ENCODE data around the gene KCNQ1.

KCNQ1 gene

DNA sequence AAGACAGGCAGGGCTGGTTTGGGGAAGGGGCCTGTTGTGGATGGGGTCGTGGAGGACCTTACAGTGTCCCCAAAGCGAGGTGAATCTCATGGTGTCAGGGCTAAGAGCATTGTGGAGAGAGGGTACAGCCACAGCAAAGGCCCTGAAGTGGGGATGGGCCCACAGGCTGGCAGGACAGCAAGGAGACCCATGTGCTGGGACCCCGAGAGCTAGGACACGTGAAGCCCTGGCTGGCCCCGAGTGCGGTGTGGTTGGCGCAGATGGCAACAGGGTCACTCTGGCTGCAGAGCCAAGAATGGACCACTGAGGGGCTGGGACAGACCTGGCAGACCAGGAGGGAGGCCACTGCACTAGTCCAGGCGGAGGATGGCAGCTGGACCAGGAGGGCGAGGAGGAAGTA lies 285.0 kb downstream of the KCNQ1 start:
- ATAC-seq = no peak
- TF ChIP-seq BACH2 (CRISPR knock-in tag; IDR thresholded peaks at IDR 0.05; ENCODE audit: borderline replicate concordance) = no peak
- no peak for TF ChIP-seq ZC3H10 (CRISPR knock-in tag; IDR thresholded peaks at IDR 0.05)
- TF ChIP-seq ARNTL (CRISPR knock-in tag; IDR thresholded peaks at IDR 0.05; ENCODE audit: borderline replicate concordance, low read depth) = no peak
- no peak for TF ChIP-seq ZNF70 (CRISPR knock-in tag; IDR thresholded peaks at IDR 0.05)
- no peak for TF ChIP-seq TOX (CRISPR knock-in tag; IDR thresholded peaks at IDR 0.05; ENCODE audit: borderline replicate concordance)
- TF ChIP-seq ISL1 (CRISPR knock-in tag; IDR thresholded peaks at IDR 0.05) = no peak
- TF ChIP-seq SNAI2 (CRISPR knock-in tag; IDR thresholded peaks at IDR 0.05) = no peak
- no peak for TF ChIP-seq ZFP3 (CRISPR knock-in tag; IDR thresholded peaks at IDR 0.05)

DNA sequence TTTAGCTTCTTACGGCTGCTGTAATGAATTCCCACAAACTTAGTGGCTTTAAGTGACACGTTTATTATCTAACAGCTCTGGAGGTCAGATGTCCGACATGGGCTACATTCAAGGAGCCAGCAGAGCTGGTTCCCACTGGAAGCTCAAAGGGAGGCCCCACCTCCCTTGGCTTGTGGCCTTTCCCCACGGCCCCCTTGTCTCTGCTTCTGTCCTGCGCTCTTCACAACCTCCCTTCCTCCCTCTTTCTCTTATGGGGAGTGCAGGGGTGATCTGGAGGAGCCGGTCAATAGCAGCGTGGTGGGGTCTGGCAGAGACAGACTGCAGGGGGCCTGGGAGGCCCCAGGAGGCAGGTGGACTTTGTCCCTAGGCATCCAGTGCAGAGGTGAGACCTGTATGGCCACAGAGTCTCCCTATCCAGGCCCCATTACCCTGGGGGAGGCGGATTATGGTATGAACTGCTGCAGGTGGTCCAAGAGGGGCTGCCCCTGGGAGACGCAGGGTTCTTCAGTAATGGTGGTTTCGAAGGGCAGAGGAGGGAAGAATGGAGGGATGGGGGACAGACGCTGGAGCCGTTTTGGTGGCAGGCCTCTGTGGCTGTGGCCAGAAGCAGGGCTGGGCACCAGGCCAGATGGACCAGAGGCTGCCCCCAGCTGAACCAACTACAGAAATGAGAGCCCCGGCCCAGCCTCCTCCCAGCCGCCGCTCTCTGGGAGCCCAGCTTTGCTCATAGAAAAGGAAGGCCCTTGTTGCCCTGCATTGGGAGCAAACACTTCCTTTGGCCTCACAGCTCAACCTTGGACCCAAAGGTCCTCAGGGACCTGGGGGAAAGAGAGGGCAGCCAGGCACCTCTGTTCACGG lies 285.7 kb downstream of the KCNQ1 start:
- ATAC-seq = no peak
- TF ChIP-seq ZNF8 (CRISPR knock-in tag; IDR thresholded peaks at IDR 0.05) (no peak), CSDC2 (CRISPR knock-in tag; IDR thresholded peaks at IDR 0.05) (no peak), ZFP30 (CRISPR knock-in tag; IDR thresholded peaks at IDR 0.05) (no peak), RARB (CRISPR knock-in tag; IDR thresholded peaks at IDR 0.05) (no peak), TCF4 (CRISPR knock-in tag; IDR thresholded peaks at IDR 0.05; ENCODE audit: borderline replicate concordance) (no peak), OSR1 (CRISPR knock-in tag; IDR thresholded peaks at IDR 0.05) (no peak), ZNF565 (CRISPR knock-in tag; conservative IDR thresholded peaks at IDR 0.05; ENCODE audit: low read depth) (no peak), ARNTL (CRISPR knock-in tag; IDR thresholded peaks at IDR 0.05; ENCODE audit: borderline replicate concordance, low read depth) (no peak)
- TF ChIP-seq, protein P1, sequence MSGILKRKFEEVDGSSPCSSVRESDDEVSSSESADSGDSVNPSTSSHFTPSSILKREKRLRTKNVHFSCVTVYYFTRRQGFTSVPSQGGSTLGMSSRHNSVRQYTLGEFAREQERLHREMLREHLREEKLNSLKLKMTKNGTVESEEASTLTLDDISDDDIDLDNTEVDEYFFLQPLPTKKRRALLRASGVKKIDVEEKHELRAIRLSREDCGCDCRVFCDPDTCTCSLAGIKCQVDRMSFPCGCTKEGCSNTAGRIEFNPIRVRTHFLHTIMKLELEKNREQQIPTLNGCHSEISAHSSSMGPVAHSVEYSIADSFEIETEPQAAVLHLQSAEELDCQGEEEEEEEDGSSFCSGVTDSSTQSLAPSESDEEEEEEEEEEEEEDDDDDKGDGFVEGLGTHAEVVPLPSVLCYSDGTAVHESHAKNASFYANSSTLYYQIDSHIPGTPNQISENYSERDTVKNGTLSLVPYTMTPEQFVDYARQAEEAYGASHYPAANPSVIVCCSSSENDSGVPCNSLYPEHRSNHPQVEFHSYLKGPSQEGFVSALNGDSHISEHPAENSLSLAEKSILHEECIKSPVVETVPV (CRISPR knock-in tag; IDR thresholded peaks at IDR 0.05) = no peak
- TF ChIP-seq, protein P2, sequence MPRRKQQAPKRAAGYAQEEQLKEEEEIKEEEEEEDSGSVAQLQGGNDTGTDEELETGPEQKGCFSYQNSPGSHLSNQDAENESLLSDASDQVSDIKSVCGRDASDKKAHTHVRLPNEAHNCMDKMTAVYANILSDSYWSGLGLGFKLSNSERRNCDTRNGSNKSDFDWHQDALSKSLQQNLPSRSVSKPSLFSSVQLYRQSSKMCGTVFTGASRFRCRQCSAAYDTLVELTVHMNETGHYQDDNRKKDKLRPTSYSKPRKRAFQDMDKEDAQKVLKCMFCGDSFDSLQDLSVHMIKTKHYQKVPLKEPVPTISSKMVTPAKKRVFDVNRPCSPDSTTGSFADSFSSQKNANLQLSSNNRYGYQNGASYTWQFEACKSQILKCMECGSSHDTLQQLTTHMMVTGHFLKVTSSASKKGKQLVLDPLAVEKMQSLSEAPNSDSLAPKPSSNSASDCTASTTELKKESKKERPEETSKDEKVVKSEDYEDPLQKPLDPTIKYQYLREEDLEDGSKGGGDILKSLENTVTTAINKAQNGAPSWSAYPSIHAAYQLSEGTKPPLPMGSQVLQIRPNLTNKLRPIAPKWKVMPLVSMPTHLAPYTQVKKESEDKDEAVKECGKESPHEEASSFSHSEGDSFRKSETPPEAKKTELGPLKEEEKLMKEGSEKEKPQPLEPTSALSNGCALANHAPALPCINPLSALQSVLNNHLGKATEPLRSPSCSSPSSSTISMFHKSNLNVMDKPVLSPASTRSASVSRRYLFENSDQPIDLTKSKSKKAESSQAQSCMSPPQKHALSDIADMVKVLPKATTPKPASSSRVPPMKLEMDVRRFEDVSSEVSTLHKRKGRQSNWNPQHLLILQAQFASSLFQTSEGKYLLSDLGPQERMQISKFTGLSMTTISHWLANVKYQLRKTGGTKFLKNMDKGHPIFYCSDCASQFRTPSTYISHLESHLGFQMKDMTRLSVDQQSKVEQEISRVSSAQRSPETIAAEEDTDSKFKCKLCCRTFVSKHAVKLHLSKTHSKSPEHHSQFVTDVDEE (CRISPR knock-in tag; IDR thresholded peaks at IDR 0.05) = no peak

DNA sequence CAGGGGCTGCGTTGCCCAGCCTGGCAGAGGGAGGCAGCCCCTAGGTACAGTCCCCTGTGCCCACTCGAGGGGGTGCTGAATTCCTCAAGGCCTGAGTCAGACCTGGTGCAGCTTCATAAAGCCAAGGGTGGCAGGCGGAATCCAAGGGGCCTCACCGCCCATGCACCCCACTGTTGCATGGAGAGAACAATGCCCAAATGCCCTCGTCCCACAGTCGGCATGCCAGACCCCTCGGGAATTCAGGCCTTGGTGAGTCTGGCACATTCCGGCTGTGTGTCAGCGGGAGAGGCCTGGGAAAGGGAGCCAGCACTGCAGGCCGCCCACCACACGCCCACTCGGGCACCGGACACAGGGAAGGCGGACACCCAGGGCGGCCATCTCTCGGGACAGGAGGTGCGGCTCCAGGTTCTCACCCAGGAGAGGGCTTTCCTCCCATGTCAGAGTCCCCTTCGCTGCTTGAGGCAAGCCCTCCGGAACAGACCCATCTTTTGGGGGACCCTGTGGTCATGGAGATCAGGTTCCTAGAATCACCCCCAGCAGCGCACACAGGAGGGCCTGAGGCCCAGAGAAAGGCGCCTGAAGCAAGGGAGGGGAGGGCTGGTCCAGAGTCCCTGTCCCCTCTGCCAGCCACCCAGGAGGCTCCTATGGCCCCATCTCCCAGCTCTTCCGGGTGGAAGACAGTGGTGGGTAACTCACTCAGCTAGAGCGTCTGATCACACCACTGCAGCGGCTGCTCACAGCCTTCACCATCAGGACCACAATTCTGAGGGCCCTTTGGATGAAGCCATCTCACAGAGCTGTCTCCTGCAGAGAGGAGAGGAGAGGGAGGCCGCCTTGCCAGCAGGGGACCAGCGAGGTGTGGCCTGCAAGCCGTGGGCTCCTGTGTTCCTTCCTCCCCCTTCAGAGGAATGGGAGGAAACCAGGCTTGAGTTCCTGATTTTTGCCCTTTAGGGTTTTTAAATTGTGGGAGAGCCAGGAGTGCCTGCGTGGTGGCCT lies 286.6 kb downstream of the KCNQ1 start:
- TF ChIP-seq ESRRG (CRISPR knock-in tag; IDR thresholded peaks at IDR 0.05) (no peak), GLIS3 (CRISPR knock-in tag; IDR thresholded peaks at IDR 0.05) (no peak), ZNF565 (CRISPR knock-in tag; conservative IDR thresholded peaks at IDR 0.05; ENCODE audit: low read depth) (no peak), ZC3H10 (CRISPR knock-in tag; IDR thresholded peaks at IDR 0.05) (no peak), RARB (CRISPR knock-in tag; IDR thresholded peaks at IDR 0.05) (no peak), CSDC2 (CRISPR knock-in tag; IDR thresholded peaks at IDR 0.05) (no peak), ZNF70 (CRISPR knock-in tag; IDR thresholded peaks at IDR 0.05) (no peak), BACH2 (CRISPR knock-in tag; IDR thresholded peaks at IDR 0.05; ENCODE audit: borderline replicate concordance) (no peak), TCF4 (CRISPR knock-in tag; IDR thresholded peaks at IDR 0.05; ENCODE audit: borderline replicate concordance) (no peak), ZFP3 (CRISPR knock-in tag; IDR thresholded peaks at IDR 0.05) (no peak), ZFP30 (CRISPR knock-in tag; IDR thresholded peaks at IDR 0.05) (no peak), SNAI2 (CRISPR knock-in tag; IDR thresholded peaks at IDR 0.05) (no peak), TOX (CRISPR knock-in tag; IDR thresholded peaks at IDR 0.05; ENCODE audit: borderline replicate concordance) (no peak)
- TF ChIP-seq, protein P3, sequence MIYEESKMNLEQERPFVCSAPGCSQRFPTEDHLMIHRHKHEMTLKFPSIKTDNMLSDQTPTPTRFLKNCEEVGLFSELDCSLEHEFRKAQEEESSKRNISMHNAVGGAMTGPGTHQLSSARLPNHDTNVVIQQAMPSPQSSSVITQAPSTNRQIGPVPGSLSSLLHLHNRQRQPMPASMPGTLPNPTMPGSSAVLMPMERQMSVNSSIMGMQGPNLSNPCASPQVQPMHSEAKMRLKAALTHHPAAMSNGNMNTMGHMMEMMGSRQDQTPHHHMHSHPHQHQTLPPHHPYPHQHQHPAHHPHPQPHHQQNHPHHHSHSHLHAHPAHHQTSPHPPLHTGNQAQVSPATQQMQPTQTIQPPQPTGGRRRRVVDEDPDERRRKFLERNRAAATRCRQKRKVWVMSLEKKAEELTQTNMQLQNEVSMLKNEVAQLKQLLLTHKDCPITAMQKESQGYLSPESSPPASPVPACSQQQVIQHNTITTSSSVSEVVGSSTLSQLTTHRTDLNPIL (CRISPR knock-in tag; IDR thresholded peaks at IDR 0.05; ENCODE audit: low read depth) = no peak
- TF ChIP-seq, protein P2 (CRISPR knock-in tag; IDR thresholded peaks at IDR 0.05) = no peak
- TF ChIP-seq, protein P4, sequence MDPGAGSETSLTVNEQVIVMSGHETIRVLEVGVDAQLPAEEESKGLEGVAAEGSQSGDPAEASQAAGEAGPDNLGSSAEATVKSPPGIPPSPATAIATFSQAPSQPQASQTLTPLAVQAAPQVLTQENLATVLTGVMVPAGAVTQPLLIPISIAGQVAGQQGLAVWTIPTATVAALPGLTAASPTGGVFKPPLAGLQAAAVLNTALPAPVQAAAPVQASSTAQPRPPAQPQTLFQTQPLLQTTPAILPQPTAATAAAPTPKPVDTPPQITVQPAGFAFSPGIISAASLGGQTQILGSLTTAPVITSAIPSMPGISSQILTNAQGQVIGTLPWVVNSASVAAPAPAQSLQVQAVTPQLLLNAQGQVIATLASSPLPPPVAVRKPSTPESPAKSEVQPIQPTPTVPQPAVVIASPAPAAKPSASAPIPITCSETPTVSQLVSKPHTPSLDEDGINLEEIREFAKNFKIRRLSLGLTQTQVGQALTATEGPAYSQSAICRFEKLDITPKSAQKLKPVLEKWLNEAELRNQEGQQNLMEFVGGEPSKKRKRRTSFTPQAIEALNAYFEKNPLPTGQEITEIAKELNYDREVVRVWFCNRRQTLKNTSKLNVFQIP (CRISPR knock-in tag; IDR thresholded peaks at IDR 0.05; ENCODE audit: borderline replicate concordance, low read depth) = no peak
- no peak for ATAC-seq

Measured in SK-N-SH treated with all-trans-retinoic acid at 6 μM for 48 hours (cell line).